Measurements from ENCODE around the gene INF2. TPM values are rescaled to one million over a fixed set of nuclear protein-coding genes. Genes with fewer than 3 reads are reported as not detected.

Gene INF2
- polyA plus RNA-seq, 1 experiment: 39.9 TPM

DNA sequence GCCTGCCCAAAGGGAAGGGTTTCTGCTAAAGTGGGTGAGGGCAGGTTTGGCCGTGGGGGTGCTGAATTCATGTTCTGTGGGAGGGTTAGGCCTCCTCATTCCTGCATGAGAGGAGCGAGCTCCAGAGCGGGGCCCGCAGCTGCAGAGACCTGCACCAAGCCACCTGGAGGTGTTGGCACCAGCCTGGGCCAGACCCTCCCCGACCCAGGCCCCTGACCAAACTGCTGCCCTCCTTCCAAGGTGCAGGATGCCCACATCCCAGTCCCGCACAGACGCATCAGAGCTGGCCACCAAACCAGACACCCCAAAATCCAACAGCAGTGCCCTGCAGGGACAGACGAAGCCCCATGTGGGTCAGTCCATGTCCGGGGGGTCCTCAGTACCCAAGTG is 45.2 kb downstream of the INF2 start:
- Histone ChIP-seq H3K27me3 (ENCODE audit: control insufficient read depth, insufficient read depth, low read length) (no peaks in the 10 kb centered on the region), H3K4me3 (ENCODE audit: low read depth, low read length) (no peak overlapping the region), H3K36me3 (ENCODE audit: control insufficient read depth, insufficient read depth, low read length) (no peaks in the 10 kb centered on the region)
- POLR2A ChIA-PET: no interaction called here
- no peak for DNase-seq (ENCODE audit: low read depth)
- CTCF ChIA-PET: interaction anchor here (0.6 to 6.1 kb wide), 5 partner anchors 9 to 34 kb away, joined by 3 to 40 read pairs (median 5); partner anchors contain the start of genes ADSS1 and SIVA1
- TF ChIP-seq, protein P1, sequence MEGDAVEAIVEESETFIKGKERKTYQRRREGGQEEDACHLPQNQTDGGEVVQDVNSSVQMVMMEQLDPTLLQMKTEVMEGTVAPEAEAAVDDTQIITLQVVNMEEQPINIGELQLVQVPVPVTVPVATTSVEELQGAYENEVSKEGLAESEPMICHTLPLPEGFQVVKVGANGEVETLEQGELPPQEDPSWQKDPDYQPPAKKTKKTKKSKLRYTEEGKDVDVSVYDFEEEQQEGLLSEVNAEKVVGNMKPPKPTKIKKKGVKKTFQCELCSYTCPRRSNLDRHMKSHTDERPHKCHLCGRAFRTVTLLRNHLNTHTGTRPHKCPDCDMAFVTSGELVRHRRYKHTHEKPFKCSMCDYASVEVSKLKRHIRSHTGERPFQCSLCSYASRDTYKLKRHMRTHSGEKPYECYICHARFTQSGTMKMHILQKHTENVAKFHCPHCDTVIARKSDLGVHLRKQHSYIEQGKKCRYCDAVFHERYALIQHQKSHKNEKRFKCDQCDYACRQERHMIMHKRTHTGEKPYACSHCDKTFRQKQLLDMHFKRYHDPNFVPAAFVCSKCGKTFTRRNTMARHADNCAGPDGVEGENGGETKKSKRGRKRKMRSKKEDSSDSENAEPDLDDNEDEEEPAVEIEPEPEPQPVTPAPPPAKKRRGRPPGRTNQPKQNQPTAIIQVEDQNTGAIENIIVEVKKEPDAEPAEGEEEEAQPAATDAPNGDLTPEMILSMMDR (IDR thresholded peaks at IDR 0.05; ENCODE audit: insufficient read depth, low read depth, low read length): no peak

DNA sequence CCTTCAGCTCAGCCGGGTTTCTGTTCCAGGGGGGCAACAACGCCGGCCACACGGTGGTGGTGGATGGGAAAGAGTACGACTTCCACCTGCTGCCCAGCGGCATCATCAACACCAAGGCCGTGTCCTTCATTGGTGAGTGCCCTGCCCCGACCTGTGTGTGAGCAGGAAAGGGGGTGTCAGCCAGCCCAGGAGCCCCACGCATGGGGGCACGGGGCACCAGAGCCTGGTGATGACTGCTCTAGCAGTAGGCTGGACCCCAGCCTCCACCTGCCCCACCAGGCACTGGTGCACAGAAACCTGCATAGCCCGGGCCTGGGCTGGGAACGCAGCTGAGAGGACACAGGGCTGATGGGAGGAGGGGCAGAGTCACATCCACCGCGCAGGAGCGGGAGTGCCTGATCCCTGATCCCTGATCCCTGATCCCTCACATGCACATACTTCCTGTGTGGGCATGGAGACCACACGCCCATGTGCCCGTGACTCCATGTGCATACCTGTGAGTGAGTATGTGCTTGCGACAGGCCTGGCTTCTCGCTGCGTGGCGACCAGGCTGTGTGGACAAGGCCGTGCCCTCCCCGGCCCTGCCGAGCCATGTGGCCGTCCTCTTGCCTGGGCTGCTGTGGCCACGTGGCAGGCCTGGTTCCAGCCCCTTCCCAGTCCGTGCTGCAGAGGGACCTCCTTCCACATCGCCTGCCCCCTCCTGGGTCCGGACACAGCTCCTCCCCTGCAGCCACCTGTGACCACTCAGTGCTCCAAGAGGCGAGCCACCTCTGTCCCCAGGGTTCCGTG is 45.8 kb downstream of the INF2 start:
- POLR2A ChIA-PET: interaction anchor here (0.5 kb wide), 1 partner anchor 1143 kb away, joined by 8 read pairs; no protein-coding TSS in a partner anchor
- H3K4me3 ChIP-seq (ENCODE audit: low read depth, low read length): no peak overlapping the region

DNA sequence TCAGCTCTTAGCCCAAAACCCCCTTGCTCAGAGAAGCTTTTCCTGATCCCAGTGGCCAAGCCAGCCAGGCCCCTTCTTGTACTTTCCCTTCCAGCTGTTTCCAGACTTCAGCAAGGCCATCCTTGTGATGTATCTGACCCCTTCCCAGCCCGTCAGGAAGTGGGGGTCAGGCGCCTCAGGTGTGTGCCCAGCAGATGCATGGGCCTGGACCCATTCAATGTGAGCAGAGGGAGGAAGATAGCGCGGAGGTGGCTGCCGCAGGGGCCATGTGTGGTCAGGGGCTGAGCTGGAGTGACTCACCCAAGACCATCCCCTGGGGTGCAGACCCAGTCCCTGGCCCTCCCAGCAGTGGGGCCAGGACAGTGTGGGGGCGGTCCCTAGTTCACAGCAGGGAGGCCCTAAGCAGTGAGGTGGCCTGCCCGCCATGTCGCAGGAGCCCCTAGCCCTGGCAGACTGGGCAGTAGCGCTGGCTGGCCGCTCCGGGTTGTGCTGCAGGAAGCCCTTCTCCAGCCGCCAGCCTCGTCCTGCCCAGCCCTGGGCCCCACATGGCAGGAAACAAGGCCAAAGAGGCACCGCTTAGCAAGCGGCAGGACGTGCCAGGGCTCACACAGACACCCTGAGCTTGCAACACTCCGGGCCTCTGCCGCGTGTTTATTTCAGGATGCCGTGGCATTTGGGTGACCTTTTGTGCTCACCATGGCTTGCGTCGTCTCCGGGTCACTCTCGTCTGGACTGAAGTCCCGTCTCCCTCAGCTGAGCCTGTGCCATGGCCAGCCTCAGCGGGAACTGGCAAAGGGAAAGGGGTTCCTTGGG is 46.6 kb downstream of the INF2 start:
- ChIA-PET CTCF (interaction anchor here (0.6 to 6.1 kb wide), 7 partner anchors 10 to 143 kb away, joined by 3 to 40 read pairs (median 4); partner anchors contain the start of gene ADSS1), POLR2A (interaction anchor here (0.5 to 0.6 kb wide), 3 partner anchors 11 to 1143 kb away, joined by 3 to 8 read pairs (median 4); no protein-coding TSS in a partner anchor)
- no peaks in the 10 kb centered on the region for H3K36me3 ChIP-seq (ENCODE audit: control insufficient read depth, insufficient read depth, low read length)
- TF ChIP-seq, protein P1 (IDR thresholded peaks at IDR 0.05; ENCODE audit: insufficient read depth, low read depth, low read length): no peak
- DNase-seq (ENCODE audit: low read depth): peak; percentile 29
- H3K4me3 ChIP-seq (ENCODE audit: low read depth, low read length): no peak overlapping the region
- H3K27me3 ChIP-seq (ENCODE audit: control insufficient read depth, insufficient read depth, low read length): no peaks in the 10 kb centered on the region

More for the DNA sequence above, 45.8 kb downstream of the INF2 start:
- Histone ChIP-seq H3K27me3 (ENCODE audit: control insufficient read depth, insufficient read depth, low read length) (no peaks in the 10 kb centered on the region), H3K36me3 (ENCODE audit: control insufficient read depth, insufficient read depth, low read length) (no peaks in the 10 kb centered on the region)
- DNase-seq (ENCODE audit: low read depth): no peak
- CTCF ChIA-PET: interaction anchor here (0.6 to 6.1 kb wide), 5 partner anchors 10 to 33 kb away, joined by 3 to 40 read pairs (median 10); partner anchors contain the start of gene ADSS1
- TF ChIP-seq, protein P1 (IDR thresholded peaks at IDR 0.05; ENCODE audit: insufficient read depth, low read depth, low read length): no peak

DNA sequence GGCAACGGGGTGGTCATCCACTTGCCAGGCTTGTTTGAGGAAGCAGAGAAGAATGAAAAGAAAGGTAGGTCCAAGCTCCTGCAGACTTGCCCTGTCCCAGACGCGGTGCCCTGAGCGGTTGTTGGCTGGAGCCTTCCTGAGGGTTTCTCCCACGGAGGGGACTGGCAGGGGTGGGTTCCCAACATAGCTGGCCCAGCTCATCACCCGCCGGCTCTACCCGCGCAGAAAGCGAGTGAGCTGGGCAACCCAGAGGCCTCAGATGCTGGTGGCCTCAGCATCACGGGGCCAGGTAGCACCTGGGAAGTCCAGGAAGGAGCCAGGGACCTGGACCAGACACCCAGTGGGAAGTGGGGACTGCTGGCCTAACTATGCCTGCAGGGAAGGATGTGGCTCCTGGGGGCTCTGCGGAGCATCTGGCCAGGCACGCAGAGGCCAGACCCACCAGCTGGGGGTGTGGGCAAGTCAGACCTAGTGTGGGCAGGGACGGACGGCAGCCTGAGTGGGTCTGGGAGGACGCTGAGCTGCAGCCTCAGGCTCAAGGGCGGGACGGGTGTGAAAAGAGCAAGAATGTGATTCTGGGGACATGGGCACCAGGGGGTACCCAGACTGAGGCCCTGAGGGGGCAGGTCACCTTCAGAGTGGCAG is 49.1 kb downstream of the INF2 start:
- Histone ChIP-seq H3K4me3 (ENCODE audit: low read depth, low read length) (no peak overlapping the region), H3K27me3 (ENCODE audit: control insufficient read depth, insufficient read depth, low read length) (no peaks in the 10 kb centered on the region), H3K36me3 (ENCODE audit: control insufficient read depth, insufficient read depth, low read length) (no peaks in the 10 kb centered on the region; the same call in 1 of the 2 replicates)
- CTCF ChIA-PET: interaction anchor here (1.1 to 6.1 kb wide), 3 partner anchors 11 to 14 kb away, joined by 3 to 40 read pairs (median 10); partner anchors contain the start of genes ADSS1 and SIVA1
- no peak for DNase-seq (ENCODE audit: low read depth)
- TF ChIP-seq, protein P1 (IDR thresholded peaks at IDR 0.05; ENCODE audit: insufficient read depth, low read depth, low read length): no peak
- POLR2A ChIA-PET: no interaction called here

Measured in BJ (cell line).